Mucosa of gallbladder (tissue), 1 donor: ENCODE data around the gene SNAPC4. TPM values are rescaled to one million over a fixed set of nuclear protein-coding genes. Genes with fewer than 3 reads are reported as not detected.

Experiments
- DNase-seq: peaks from one replicate; pipeline ENCODE4 v3.0.0-alpha.2; 2020; ENCODE audit warnings: low spot score
- total RNA-seq: library from RNA; stranded (reverse); gene quantifications from one replicate; pipeline ENCODE4 v1.2.1, GENCODE V29; 2021
- donor health status: DM: no; HTN: no; CAD: no.

The SNAPC4 gene
- total RNA-seq, 1 donor from 2014 or later: 9.1 TPM

GRCh38 chr9:136392538-136393449 lies 7.2 kb downstream of the SNAPC4 start:
- no peak for DNase-seq

GRCh38 chr9:136391737-136392537 lies 8.0 kb downstream of the SNAPC4 start:
- DNase-seq: no peak

DNA sequence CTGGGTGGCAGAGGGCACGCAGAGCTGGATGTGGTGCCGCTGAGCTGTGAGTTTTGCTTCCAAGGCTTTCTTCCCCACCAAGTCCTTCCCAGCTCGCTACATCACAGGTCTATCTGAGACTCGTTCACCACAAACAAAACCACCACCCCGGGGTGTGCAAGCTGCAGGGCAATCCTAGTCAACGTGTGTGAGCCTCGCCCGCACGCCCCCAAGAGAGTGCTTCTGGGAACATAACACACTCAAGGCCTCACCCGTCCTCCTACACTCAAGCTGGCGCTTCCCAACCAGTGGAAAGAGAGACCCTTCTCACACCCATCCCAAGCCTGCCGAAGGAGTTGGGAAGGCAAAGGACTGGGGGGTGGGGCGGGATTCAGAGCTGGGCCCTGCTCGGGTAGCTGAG lies 10.6 kb downstream of the SNAPC4 start:
- no peak for DNase-seq

- no peak for DNase-seq
Measured at GRCh38 chr9:136387217-136387616, 12.8 kb downstream of the SNAPC4 start.

DNA sequence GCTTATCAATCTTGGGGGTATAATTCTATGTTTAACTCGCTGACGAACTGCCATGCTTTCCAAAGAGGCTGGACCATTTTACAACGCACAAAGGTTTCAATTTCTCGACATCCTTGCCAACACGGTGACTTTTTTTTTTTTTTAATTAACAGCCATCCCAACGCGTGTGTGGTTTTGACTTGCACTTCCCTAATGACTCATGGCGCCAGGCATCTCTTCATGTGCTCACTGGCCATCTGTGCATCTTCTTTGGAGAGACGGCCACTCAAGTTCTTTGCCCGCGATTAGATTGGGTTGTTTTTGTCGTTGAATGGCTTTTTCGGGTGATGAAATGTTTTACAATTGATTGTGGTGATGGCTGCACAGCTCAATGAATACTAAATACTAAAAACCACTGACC lies 14.0 kb downstream of the SNAPC4 start:
- DNase-seq: no peak

- DNase-seq: no peak
Measured at GRCh38 chr9:136385015-136385414, 15.0 kb downstream of the SNAPC4 start.

- DNase-seq: no peak
Measured at GRCh38 chr9:136383436-136383835, 16.5 kb downstream of the SNAPC4 start.

DNA sequence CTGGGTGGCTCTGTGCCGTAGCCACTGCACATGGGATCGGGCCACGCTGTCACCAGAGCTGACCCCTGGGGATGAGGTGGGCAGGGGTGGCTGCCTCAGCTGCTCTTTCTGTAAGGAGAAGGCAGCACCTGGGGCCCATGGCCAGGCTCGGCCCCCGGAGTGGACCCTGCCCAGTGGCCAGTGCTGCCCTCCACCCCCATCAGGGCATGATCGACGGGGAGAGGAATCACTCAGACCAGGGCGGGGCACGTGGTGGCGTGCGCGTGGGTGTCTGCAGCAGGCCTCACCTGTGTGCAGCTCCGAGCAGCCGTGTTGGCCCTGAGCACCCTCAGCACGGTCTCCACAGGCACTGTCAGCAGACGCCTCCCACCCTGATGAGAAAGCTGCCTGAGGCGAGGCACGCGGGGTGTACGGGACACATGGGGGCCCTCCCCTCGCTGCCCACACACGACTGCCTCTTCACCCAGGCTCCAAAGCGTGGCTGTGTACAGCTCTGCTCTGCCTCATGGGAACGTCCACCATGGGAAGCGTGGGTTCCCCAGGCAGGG lies 17.9 kb downstream of the SNAPC4 start:
- DNase-seq: no peak

DNA sequence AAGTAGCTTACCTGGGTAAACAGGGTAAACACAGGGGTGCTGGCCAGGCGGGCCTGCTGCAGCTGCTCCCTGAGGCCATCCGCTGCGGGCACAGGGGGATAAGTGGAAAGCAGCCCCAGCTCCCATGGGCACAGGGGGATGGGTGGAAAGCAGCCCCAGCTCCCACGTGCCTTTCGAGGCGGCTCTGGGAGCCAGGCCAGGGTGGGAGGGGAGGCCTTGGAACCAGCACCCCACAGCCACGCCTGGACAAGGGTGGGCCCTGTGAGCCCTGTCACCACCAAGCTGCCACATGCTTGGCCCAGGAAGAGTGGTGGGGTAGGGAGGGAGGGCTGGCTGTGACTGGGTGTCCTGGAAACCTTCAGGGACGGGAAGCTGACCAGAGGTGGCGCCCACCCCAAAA lies 18.7 kb downstream of the SNAPC4 start:
- DNase-seq: no peak

- no peak for DNase-seq
Measured at GRCh38 chr9:136380381-136380780, 19.6 kb downstream of the SNAPC4 start.

DNA sequence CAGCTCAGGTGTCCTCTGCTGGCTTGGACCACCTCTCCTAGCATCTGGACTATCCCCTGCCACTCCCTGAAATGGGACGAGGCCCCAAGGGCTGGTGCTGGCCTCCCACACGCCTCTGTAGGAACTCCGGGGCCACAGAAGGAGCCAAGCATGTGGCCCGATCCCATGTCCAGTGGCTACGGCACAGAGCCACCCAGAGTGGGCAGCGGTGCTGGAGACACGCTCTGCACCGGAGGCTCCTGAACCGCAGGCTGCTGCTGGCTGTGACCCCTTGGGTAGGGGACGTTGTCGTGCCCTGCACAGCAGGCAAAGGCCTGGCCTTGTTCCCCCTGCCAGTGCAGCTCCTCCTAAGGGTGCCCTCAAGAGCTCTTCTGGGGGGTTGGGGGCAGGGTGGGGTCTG lies 20.1 kb downstream of the SNAPC4 start:
- no peak for DNase-seq

GRCh38 chr9:136379401-136379800 lies 20.6 kb downstream of the SNAPC4 start:
- DNase-seq: no peak

DNA sequence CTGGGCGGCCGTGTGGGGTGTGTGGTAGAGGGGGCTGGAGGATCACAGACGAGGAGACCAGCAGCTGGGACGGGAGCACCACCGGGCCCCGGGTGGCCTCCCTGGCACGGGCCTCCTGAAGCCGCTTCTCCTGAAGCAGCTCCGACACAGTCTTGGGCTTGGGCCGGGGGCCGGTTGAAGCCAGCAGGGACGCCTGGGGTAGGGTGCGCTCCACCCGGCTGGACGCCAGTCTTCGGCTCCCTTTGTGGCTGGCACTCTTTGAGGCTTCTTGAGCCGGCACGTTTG lies 21.0 kb downstream of the SNAPC4 start:
- DNase-seq: no peak

DNA sequence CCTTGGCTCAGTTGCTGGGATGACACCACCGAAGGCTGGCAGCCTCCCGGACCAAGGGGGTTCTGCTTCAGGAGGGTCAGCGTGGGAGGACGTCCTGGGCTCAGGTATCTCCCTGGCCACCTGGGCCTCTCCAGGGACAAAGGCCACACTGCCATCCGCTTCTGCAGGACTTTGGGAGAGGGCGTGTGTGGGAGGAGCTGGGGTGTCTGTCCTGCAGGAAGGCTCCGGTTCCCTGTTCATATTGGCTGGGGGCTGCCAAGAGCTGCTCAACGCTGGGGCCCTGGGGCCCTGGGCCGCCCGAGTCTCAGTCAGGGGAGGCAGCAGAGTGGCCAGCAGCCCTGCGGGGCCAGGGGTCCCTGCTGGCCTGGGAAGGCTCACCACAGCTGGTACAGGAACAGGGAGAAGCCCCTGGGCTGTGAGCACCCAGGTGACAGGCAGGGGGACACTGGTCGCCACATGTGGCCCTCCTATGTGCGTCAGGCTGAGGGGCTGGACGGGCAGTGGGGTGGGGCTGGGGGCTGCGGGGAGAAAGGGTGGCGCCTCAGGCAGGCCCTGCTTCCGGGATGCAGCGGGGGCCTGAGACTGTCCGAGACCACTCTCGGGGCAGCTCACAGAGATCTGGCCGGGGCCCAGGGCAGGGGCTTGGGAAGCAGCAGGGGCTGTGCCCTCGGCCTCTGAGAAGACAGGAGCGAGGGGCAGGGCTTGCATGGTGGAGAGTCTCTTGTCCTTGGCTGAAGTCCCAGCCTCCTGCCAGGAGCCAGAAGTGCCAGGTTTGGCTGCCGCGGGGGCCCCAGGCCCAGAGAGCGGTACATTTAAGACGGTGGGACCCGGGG lies 21.6 kb downstream of the SNAPC4 start:
- DNase-seq: no peak

GRCh38 chr9:136377341-136378169 lies 22.4 kb downstream of the SNAPC4 start:
- DNase-seq: no peak

DNA sequence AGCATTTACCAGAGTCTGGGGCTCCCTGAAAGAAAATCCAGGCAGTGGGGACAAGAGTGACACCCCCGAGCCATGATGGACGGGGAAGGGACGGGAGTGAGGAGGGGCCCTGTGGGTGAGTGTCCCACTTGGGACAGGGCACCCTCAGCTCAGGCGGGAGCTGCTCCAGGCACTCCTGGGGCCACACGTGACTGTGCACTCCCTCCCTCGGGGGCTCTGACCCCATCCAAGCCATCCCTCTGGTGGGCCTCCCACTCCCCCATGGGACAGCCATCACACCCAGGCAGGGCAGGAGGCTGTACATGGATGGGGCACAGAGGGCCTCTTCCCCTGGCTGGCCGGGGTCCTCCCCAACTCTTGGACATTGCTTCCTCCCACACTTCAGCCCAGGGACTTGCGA lies 23.5 kb downstream of the SNAPC4 start:
- DNase-seq: no peak

- DNase-seq: no peak
Measured at GRCh38 chr9:136375096-136375495, 24.9 kb downstream of the SNAPC4 start.

DNA sequence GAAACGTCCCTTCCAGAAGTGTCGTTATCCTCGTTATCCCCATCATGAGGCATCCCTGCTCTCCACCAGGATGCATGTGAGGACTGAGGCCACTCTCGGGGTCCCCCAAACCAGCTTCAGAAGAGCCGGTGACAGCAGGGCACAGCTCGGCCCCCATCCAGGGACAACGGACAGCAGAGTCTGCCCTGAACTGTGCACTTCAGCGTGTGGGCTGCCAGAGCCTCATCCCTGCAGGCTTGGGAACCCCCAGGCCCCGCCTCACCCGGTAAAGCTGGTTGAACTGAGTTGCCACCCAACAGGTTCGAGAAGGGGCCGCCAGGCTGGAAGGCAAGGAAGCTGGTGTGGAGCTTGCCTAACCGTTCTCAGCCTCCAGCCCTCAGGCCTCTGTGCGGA lies 25.8 kb downstream of the SNAPC4 start:
- no peak for DNase-seq

- peak; percentile 49 for DNase-seq
Measured at GRCh38 chr9:136373300-136374182, 26.4 kb downstream of the SNAPC4 start, which contains the start of gene CARD9. TSS of gene CARD9 (minus strand) at chr9:136373669. CDS start at chr9:136372078, 1,591 bp downstream.
